Stimulated activated CD8-positive, alpha-beta memory T cell treated with anti-CD3 and anti-CD28 coated beads, Interleukin-15, amount 100 ng/mL, for 1 hour (primary cell): ENCODE results near the gene COL25A1.
"Not testable (repeated sequence)": the region's sequence is repeated elsewhere in the genome, so short reads cannot be mapped to it uniquely, and the experiment has no call there.

Experiments used
- DNase-seq: peaks from one replicate; pipeline ENCODE4 v3.0.0-alpha.2; 2020; ENCODE audit warnings: low read depth

Gene COL25A1

GRCh38 chr4:109010521-109010920, 291.9 kb downstream of the COL25A1 start:
- DNase-seq: no peak

DNA sequence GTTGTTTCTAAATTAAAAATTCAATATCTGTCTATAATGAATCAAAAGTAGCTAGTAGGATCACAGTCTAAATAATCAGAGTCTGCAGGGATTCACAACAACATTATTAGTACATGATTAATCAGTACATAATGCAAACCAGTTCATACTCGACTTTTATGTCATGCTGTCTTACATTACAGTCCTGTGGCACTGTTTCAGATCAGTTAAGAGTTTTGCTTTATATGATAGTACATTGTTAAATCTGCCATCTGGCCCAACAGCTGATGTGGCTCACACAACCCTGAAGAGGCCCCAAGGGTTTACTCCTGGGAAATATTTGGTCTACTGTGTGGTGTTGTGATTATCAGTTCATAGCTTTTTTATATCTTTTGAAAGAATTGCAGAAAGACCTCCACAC, 292.5 kb downstream of the COL25A1 start:
- DNase-seq: no peak

DNA sequence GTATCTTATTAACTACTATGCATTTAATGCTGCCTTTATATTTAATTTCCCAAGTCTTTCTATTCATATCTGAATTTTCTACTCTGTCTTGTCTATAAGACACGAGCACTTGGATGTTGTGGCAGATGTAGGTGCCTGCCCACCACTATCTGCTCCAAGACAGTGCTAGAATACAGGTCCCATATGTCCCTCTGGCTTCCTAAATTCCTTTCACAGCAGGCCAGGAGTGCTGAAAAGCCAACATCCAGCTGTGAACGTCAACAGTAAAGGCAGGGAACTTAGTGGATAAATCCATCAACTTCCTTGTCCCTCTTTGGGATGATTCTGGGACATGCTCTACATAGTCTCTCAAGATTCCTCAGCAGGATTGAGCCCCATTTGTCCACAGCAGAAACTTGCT, 294.5 kb downstream of the COL25A1 start:
- DNase-seq: no peak

DNA sequence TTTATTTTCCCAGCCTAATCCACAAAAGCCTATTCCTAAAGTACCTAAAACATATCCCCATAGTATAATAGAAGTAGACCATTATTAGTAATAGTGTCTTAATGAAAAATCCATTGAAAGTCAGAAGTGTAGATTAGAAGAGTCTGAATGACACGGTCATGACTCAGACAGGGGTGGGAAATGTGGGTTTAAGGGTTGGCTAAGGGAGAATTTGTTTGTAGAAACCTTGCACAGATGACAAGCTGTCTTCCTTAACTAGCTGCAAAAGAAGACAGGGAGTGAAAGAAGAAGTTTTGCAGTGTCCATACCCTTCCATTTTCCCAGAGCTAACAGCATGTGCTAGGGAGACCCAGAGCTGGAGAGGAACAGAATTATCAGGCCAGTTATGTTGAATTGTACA, 296.9 kb downstream of the COL25A1 start:
- no peak for DNase-seq

DNA sequence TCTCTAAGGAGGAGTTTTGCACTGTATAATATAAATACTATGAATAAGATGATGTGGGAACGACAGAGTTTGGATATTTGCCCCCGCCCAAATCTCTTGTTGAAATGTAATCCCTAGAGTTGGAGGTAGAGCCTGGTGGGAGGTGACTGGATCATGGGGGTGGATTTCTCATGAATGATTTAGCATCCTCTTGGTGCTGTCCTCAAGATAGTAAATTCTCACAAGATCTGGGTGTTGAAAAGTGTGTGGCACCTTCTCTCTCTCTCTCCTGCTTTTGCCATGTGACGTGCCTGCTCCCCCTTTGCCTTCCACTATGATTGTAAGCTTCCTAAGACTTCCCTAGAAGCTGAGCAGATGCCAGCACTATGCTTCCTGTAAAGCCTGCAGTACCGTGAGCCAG, 298.0 kb downstream of the COL25A1 start:
- no peak for DNase-seq

DNA sequence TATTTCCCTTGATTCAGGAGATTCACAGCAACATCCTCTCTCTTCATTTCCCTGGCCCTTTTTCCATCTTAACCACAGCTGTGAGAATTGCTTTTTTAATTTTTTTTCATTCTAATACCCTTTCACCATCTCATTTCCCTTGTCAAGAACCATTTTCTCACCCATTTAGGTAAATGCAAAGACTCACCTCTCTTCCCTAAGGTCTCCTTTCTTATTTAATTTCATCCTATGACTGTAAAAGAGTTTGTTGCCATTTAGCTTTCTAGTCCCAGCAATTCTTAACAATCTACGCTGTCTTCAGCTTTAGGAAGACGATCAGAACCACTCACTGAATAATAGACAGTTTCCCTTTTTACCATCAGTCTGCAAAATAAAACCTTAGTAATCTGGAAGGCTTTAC, 298.5 kb downstream of the COL25A1 start:
- no peak for DNase-seq

DNA sequence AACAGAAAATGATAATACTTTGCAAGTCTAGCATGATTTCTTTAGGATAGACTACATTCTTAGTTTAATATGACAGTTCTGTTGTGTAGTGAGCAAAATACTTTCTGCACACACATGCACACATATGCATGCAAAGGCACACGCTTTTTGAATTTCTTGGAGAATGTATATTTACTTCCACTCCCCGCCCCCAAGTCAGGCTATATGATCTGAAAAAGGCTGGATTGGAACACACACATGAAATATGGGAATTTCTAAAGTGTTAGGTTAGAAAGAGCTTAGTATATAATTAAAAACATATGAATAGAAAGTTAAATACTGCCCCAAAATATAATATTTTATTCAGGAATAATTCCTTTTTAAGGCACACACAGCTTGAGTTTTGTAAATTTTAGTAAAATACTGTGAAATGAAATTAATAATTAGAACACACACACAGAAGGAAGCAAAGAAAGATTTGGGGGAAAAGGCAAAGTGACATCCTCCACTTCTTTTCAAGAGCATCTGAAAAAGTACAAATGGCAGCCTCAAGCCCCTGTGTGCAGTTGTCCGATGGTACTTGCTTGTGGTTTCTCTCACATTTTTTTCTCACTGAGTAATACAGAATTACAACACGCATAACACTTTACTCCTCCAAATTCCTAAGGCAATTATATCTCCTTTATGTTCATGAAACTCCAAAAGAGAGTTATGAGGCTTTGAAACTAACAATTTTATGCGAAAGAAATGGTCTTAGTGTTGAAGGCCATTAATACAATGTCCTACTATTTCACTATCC, 310.7 kb downstream of the COL25A1 start:
- no peak for DNase-seq

DNA sequence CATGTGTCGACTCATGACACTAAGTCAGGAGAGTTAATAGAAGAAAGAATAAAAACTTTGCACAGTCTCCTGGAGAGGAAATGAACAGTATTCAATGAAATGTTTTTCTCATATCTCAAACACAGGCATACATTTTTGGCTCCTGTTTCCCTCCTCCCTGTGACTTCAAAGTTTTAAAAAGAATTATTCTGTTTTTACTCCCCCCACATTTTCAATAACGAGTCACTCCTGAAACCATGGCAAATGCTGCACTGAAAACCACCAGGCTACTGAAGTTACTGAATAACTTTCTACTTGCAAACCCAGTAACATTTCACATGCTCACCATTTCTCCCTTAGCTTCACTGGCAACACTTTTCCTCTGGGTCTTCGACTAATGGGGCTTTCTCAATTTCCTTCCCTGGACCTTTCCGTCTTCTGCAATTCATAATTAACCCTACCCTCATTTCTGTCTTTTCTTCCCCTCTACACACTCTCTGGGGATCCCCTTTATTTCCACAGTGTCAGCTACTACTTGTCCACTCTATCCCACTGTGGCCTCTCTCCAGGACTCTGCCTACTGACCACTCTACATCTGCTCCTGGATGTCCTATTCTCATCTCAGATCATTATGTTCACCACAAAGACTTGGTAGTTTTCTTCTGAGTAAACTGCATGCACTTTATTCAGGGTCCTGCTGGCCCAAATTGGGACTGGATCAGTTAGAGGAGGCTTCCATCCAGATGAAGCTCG, 313.8 kb downstream of the COL25A1 start:
- no peak for DNase-seq

GRCh38 chr4:108984495-108984894, 318.0 kb downstream of the COL25A1 start:
- DNase-seq: not testable (repeated sequence)

DNA sequence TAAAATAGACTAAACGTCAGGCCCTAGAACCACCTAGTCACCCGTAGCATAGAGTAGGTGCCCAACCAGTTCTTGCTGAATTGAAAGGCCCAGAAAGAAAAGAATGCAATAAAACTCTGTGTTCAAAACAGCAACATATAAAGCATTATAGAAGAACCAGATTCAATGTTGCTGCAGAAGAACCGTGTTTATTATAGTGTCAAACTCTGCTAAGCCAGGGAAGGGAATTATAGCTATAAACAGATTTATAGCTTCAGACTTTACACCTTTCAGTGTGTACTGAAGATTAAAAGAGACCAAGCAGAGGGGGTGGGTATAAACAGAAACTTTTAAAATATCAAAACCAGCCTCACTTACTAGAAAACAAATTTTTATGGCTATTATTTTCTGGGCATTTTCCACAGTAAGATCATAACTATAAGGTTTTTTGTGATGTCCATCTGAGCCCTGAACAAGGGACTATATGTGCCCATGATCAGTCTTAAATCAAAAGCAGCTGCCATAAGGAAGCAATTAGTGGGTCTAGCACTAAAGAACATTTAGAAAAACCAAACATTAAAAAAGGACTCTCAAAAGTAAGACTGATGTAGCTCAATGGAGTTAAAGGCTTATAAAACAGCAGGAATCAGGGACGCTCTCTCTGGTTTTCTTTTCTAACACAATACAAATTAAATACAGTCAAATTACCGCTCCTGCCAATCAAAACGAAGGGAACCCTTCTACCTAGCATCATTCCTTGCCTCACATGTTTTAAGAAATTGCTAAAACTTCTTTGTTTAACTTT, 319.9 kb downstream of the COL25A1 start:
- no peak for DNase-seq

GRCh38 chr4:108980455-108981239, 321.8 kb downstream of the COL25A1 start:
- no peak for DNase-seq

GRCh38 chr4:108979759-108980158, 322.7 kb downstream of the COL25A1 start:
- no peak for DNase-seq

- DNase-seq: no peak
Observed at GRCh38 chr4:108978066-108978465, 324.4 kb downstream of the COL25A1 start.

DNA sequence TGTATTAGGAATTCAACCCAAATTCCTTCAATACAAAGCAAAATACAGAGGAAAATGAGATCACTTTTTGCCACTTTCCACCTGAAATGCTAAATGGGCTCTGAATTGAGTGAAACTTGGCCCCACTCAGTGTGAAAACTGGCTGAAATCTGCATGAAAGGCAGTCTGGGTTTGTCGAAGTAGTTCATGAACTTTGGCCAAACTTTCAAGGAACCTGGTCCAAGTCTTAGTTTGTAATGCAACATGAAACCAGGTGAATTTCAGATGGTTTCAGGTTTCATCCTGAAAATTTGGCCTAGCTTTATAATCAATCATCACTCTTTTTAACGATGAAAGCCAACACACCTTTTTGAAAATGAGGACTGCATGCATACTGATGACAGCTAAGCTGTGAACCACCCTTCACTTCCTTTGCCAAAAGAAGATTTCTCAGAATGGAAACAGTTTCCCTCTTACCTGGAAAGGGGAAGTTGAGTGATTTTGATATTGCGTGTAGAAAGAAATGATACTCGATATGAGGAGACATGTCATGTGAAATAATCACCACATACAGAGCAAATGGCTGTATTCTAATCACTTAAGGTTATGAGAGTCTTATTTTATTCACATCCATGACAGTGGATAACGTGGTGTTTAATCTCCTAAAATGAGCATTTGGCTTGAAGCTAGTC, 329.7 kb downstream of the COL25A1 start:
- no peak for DNase-seq

GRCh38 chr4:108971473-108971872, 331.0 kb downstream of the COL25A1 start:
- DNase-seq: no peak

DNA sequence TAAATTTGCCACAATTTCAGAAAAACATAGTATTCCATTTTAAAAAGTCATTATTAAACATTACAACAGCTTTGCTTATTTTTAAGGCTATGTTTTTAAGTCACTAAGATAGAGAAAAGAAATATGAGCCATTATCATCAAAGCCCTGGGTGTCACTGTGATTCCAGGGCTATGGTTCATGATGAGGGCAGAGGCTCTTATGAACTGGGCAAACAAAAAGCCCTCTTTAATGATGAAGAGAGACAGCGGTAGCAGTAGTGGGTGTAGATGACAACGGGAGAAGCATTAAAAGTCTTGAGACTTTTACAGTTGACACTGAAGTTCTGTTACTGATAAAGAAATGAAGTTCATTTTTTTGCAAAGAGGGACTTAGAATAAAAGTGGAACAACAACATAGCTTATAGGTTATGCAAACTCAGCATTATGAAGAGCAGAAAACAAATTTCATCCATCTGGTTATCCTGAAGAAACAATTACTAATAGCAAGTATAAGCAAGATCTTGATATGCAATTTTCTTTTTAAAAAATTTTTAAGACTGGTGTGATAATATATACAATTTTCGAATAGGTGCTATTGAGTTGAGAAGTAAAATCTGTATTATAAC, 336.9 kb downstream of the COL25A1 start:
- no peak for DNase-seq

DNA sequence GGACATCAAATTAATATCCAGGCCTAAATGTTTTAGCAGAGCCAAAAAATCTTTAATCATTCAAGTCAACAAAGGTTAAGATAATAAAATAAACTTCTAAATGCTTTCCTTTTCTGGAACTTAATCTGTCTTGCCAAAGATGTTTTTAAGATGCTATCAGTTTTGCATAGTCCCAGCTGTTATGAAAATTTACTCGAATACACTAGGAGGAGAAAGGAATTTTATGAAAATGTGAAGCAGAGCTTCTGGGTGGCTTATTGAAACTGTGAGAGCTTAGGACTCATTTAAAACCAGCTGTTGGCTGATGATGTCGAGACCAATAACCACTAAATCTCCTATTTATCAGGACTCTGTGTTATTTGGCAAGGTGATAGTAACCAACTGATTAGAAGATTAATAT, 337.4 kb downstream of the COL25A1 start:
- DNase-seq: no peak

DNA sequence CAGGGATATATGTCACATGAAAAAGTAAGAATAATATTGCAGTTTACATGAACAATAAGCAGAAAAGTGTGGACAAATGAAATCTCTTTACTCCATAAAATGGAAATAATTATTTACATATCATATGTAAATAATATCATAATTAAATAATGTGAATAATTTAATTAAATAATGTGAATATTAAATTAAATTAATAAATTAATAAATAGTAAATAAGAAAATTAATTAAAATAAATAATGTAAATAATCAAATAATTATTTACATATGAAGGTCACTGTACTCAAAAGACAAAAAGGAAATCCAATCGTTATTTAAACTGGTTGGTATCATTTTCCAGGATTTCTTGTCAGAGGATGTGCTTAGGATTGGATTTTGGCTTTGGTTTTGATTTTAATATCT, 338.5 kb downstream of the COL25A1 start:
- DNase-seq: no peak

DNA sequence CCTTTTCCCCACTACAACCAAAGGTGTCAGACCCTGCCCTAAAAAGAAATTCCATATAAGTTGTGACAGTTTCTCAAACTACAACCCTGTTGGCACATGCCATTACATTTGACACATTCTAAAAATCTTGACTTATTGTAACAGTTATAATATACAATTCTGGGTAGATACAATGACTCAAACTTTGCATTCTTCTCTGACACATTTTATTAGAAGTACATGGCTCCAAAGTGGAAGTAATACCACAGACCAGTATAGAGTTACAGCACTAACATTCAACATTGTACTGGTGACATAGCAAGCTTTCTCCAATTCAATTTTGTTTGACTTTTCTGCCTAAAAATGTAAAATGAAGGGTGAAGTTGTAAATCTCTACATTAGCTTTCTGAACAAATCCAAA, 343.0 kb downstream of the COL25A1 start:
- no peak for DNase-seq

- DNase-seq: no peak
Observed at GRCh38 chr4:108954880-108955279, 347.6 kb downstream of the COL25A1 start.

DNA sequence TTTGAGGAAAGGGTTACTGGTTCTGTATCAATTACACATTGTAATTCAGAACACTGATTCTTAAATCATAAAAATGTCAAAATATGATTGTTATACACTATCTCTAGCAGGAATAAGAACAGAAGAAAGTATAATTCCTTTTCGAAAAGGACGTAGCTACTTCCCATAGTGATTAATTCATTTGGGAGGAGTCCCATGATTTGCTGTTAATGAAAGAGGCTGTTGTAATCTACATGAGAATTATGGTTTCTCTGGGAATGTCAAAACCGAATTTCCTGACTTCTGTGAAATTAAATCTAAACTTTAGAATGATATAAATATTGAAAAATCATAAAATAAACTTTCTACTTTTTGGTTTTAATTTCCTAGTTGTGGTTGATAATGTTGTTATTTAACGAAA, 348.5 kb downstream of the COL25A1 start:
- no peak for DNase-seq
